ENCODE data around the gene CDRT15L2.
"Not testable (repeated sequence)": the region's sequence is repeated elsewhere in the genome, so short reads cannot be mapped to it uniquely, and the experiment has no call there.

DNA sequence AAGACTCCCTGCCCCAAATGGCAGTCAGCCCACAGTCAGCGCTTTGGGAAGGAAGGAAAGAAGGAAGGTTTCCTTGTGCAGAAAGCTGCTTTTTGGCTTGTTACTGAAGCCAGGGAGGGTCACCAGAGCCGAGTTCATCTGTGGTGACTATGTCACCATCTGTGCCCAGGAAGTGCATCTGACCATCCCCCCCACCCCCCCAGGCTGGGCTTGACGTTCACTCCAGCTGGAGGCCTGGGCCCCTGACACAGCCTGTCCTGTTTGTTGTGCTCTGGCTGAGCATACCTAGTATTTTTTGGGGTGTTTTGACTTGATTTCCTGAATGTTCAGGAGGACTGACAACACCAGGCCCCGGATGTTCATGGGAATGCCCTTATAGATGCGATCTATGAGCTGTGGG lies 31.6 kb upstream of the CDRT15L2 start:
- not testable (repeated sequence) for TF ChIP-seq YY1 (IDR thresholded peaks at IDR 0.05; ENCODE audit: insufficient read depth, insufficient read length); ZNF274 (IDR thresholded peaks at IDR 0.05; ENCODE audit: low read depth, low read length)

All from NT2/D1 (cell line).